Endothelial cell of umbilical vein (primary cell): Measurements from ENCODE around the gene RBM4. TPM values are rescaled to one million over a fixed set of nuclear protein-coding genes. Genes with fewer than 3 reads are reported as not detected.

ENCODE experiments used
- BruUV-seq: library from RNA; stranded (reverse); fragments of 400-500 nt; replicated peaks from 2 replicates; lab custom pipeline; 2021; lab: Mats Ljungman, UMichigan
- CTCF ChIA-PET: fragments of 300-600, 350-600 bp; sonication (Branson Sonifier 250); formaldehyde crosslinking; loops from one replicate; lab custom pipeline; 2021; ENCODE audit warnings: antibody characterized with exemption, inconsistent platforms; lab: Charles Lee
- POLR2A ChIA-PET: fragments of 300-600, 350-600 bp; sonication (Branson Sonifier 250); formaldehyde crosslinking; loops from one replicate; lab custom pipeline; 2021; ENCODE audit warnings: antibody characterized with exemption, inconsistent platforms; lab: Charles Lee
- DNase-seq: peaks from one replicate; pipeline ENCODE4 v3.0.0-alpha.2; 2011; ENCODE audit warnings: low read depth, low spot score
- FAIRE-seq: peaks from 2 replicates; lab custom pipeline; 2011; peaks lifted over from hg19 to GRCh38; lab: Jason Lieb, UNC
- H2AFZ ChIP-seq: 2 replicates; pipeline ENCODE4 v1.6.0; 2012; ENCODE audit warnings: low read depth, low read length, control low read depth, inconsistent platforms
- H3K27ac ChIP-seq: 2 replicates; pipeline ENCODE4 v1.5.1; 2011; ENCODE audit warnings: low read depth, mild to moderate bottlenecking, control low read depth, low read length, moderate library complexity; ENCODE audit not compliant: insufficient read depth
- H3K27me3 ChIP-seq, 2 experiments: 2 replicates each; pipeline versions ENCODE4 v1.6.0 to v1.6.1; 2011; ENCODE audit warnings: low read length in 2 of 2, mixed read lengths in 1 of 2; ENCODE audit not compliant: control insufficient read depth in 2 of 2, insufficient read depth in 2 of 2
- H3K36me3 ChIP-seq, 2 experiments: 2 replicates in 1 of 2; 3 replicates in 1 of 2; pipeline ENCODE4 v1.5.1; 2011; ENCODE audit warnings: low read length in 2 of 2, mild to moderate bottlenecking in 1 of 2, moderate library complexity in 1 of 2; ENCODE audit not compliant: control insufficient read depth in 2 of 2, insufficient read depth in 2 of 2; ENCODE audit errors: extremely low read depth in 1 of 2
- H3K4me1 ChIP-seq: 3 replicates; pipeline ENCODE4 v1.5.1; 2011; ENCODE audit warnings: mild to moderate bottlenecking, low read length; ENCODE audit not compliant: control insufficient read depth, insufficient read depth; ENCODE audit errors: extremely low read depth
- H3K4me2 ChIP-seq: 2 replicates; pipeline ENCODE4 v1.6.1; 2011; ENCODE audit warnings: low read length, control low read depth, mixed read lengths; ENCODE audit not compliant: insufficient read depth
- H3K4me3 ChIP-seq, 3 experiments: fragments of 200-600 bp in 1 of 3; sonication (generic), shearing (Covaris generic) in 1 of 3; replicated peaks in 1 of 3; 2 replicates each; pipeline ENCODE4 v1.5.1; 2011 to 2016; ENCODE audit warnings: control low read depth in 3 of 3, low read length in 3 of 3, mild to moderate bottlenecking in 2 of 3, inconsistent platforms in 1 of 3, low read depth in 1 of 3, moderate library complexity in 1 of 3; ENCODE audit not compliant: insufficient read depth in 1 of 3
- H3K79me2 ChIP-seq: 2 replicates; pipeline ENCODE4 v1.6.0; 2012; ENCODE audit warnings: low read length, inconsistent platforms; ENCODE audit not compliant: control insufficient read depth, insufficient read depth
- H3K9ac ChIP-seq: replicated peaks from 2 replicates; pipeline ENCODE3; 2011; ENCODE audit warnings: low read length, control low read depth; ENCODE audit not compliant: insufficient read depth; ENCODE audit errors: extremely low read depth
- H3K9me1 ChIP-seq: replicated peaks from 3 replicates; pipeline ENCODE4 v1.6.0; 2011; ENCODE audit warnings: mild to moderate bottlenecking, low read length; ENCODE audit not compliant: control insufficient read depth, insufficient read depth; ENCODE audit errors: extremely low read depth
- H3K9me3 ChIP-seq: replicated peaks from 2 replicates; pipeline ENCODE4 v1.5.1; 2012; ENCODE audit warnings: low read length, inconsistent platforms; ENCODE audit not compliant: control insufficient read depth, insufficient read depth
- H4K20me1 ChIP-seq: replicated peaks from 2 replicates; pipeline ENCODE3; 2011; ENCODE audit warnings: mild to moderate bottlenecking, low read length; ENCODE audit not compliant: control insufficient read depth, insufficient read depth; ENCODE audit errors: extremely low read depth
- EZH2 ChIP-seq: IDR thresholded peaks from 2 replicates; pipeline ENCODE4 v1.6.1; 2012; ENCODE audit warnings: borderline replicate concordance, low read depth, mild to moderate bottlenecking, moderate library complexity, low read length, inconsistent platforms; ENCODE audit not compliant: severe bottlenecking
- FOS ChIP-seq: IDR thresholded peaks from 2 replicates; pipeline ENCODE4 v1.6.1; 2011; ENCODE audit warnings: mild to moderate bottlenecking, low read length, moderate library complexity, borderline replicate concordance; ENCODE audit not compliant: insufficient read depth
- GATA2 ChIP-seq: IDR thresholded peaks from 2 replicates; pipeline ENCODE4 v1.7.0; 2011; ENCODE audit warnings: low read depth, mild to moderate bottlenecking, moderate library complexity, mixed read lengths, low read length; ENCODE audit not compliant: insufficient read length, insufficient read depth
- JUN ChIP-seq: IDR thresholded peaks from 2 replicates; pipeline ENCODE4 v1.6.1; 2011; ENCODE audit warnings: borderline replicate concordance, low read depth; ENCODE audit not compliant: insufficient read length, insufficient read depth
- MYC ChIP-seq: IDR thresholded peaks from one replicate; pipeline ENCODE4 v1.6.1; 2011; ENCODE audit warnings: mild to moderate bottlenecking, low read depth, low read length
- POLR2A ChIP-seq: IDR thresholded peaks from 2 replicates; pipeline ENCODE4 v1.6.1; 2012; ENCODE audit warnings: low read depth, mild to moderate bottlenecking, control low read depth, low read length
- POLR2AphosphoS5 ChIP-seq: IDR thresholded peaks from 2 replicates; pipeline ENCODE4 v1.6.1; 2012; ENCODE audit warnings: low read depth, mild to moderate bottlenecking, control low read depth, low read length, moderate library complexity; ENCODE audit not compliant: insufficient read depth
- dilution Hi-C: fragments of 300-500 bp; cut with MboI; formaldehyde crosslinking; loops from one replicate; pipeline ENCODE4 v1.15.0; 2019; ENCODE audit warnings: low sequenced_read_pairs; ENCODE audit not compliant: extremely low pct_ligation_motif_present
- intact Hi-C: fragments of 100-400 bp; cut with micrococcal nuclease; formaldehyde crosslinking; loops from one replicate; pipeline ENCODE4 v1.10.0; 2022
- polyA plus RNA-seq, 4 experiments: library from polyadenylated mRNA; depleted of rRNA in 3 of 4; stranded (reverse) in 3 of 4; unstranded in 1 of 4; fragments of >200 nt; gene quantifications; 2 replicates each; pipeline versions ENCODE4 v1.2.1 to v1.2.3, GENCODE V29; 2011 to 2012; ENCODE audit warnings: missing spikeins in 1 of 4
- total RNA-seq: library from RNA; stranded (reverse); gene quantifications from 2 replicates; pipeline ENCODE4 v1.2.3, GENCODE V29; 2021
- TF ChIP-seq, protein P1 (sequence below): IDR thresholded peaks from 2 replicates; pipeline ENCODE4 v1.6.1; 2011; ENCODE audit not compliant: insufficient read depth, insufficient read length
- TF ChIP-seq, protein P2 (sequence below), 2 donors: IDR thresholded peaks; 1 replicate in 1 of 2; 2 replicates in 1 of 2; pipeline ENCODE4 v1.5.1; 2011; ENCODE audit warnings: low read length in 2 of 2, mild to moderate bottlenecking in 2 of 2, moderate library complexity in 2 of 2, control low read depth in 1 of 2, inconsistent platforms in 1 of 2, low read depth in 1 of 2; ENCODE audit not compliant: insufficient read depth in 1 of 2; ENCODE audit errors: extremely low read depth in 1 of 2

RBM4 gene
- total and polyA plus RNA-seq, 2 donors (not counting 3 experiments of a cell fraction or from before 2014, with no cell fraction given): 153 to 361 TPM

DNA sequence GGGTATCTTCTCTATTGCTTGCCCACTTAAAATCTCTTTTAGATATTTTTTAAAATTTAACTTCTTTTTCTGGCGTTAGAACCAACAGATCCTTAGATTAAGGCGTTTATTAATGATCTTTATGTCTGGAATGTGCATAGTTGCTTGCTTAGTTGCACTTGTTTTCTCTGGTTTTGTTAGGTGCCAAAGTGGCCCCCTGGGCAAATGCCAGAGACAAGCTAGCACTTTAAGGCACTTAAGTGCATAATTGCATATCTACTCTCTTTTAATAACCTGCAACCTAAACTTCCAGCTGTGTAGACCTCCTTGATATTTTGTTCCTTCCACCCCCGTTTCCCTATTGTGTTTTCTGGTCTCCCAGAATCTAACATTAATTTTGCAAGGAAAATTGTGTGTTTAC is 3.3 kb downstream of the RBM4 start:
- CTCF ChIA-PET: interaction anchor here (1.5 kb wide), 1 partner anchor 49 kb away, joined by 3 read pairs; the partner anchor contains the start of genes CCDC87 and CCS
- intact Hi-C loops: no loop called here

More for the DNA sequence above, 3.3 kb downstream of the RBM4 start:
- Histone ChIP-seq H3K36me3 (peaks cover 35 to 40% of the 10 kb centered on the region in 2 experiments), H3K27ac (no peak overlapping the region), H3K4me2 (peak overlapping the region; percentile 90), H3K9me3 (no peaks in the 10 kb centered on the region), H3K9me1 (no peaks in the 10 kb centered on the region), H3K4me1 (peaks cover 45% of the 10 kb centered on the region), H3K79me2 (peaks cover 92% of the 10 kb centered on the region), H4K20me1 (peaks cover 38% of the 10 kb centered on the region), H2AFZ (no peak overlapping the region), H3K27me3 (no peaks in the 10 kb centered on the region), H3K4me3 (peak overlapping the region in 2 of 3 experiments; percentile 13 to 71), H3K9ac (no peak overlapping the region)
- no peak for DNase-seq
- TF ChIP-seq POLR2AphosphoS5: no peak
- no peak for TF ChIP-seq EZH2
- no peak for TF ChIP-seq MYC
- no peak for TF ChIP-seq FOS
- no peak for TF ChIP-seq JUN
- no peak for TF ChIP-seq POLR2A
- TF ChIP-seq, protein P1, sequence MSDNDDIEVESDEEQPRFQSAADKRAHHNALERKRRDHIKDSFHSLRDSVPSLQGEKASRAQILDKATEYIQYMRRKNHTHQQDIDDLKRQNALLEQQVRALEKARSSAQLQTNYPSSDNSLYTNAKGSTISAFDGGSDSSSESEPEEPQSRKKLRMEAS: no peak
- TF ChIP-seq, protein P2, sequence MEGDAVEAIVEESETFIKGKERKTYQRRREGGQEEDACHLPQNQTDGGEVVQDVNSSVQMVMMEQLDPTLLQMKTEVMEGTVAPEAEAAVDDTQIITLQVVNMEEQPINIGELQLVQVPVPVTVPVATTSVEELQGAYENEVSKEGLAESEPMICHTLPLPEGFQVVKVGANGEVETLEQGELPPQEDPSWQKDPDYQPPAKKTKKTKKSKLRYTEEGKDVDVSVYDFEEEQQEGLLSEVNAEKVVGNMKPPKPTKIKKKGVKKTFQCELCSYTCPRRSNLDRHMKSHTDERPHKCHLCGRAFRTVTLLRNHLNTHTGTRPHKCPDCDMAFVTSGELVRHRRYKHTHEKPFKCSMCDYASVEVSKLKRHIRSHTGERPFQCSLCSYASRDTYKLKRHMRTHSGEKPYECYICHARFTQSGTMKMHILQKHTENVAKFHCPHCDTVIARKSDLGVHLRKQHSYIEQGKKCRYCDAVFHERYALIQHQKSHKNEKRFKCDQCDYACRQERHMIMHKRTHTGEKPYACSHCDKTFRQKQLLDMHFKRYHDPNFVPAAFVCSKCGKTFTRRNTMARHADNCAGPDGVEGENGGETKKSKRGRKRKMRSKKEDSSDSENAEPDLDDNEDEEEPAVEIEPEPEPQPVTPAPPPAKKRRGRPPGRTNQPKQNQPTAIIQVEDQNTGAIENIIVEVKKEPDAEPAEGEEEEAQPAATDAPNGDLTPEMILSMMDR (IDR thresholded peaks at IDR 0.05; ENCODE audit: extremely low read depth in 1 of 2, insufficient read depth in 1 of 2, low read depth in 1 of 2, low read length in 2 of 2): no peak
- no peak for TF ChIP-seq GATA2
- no TSS peak for BruUV-seq
- FAIRE-seq: no peak
- dilution Hi-C loops: no loop called here
- POLR2A ChIA-PET: no interaction called here
